HG02610 (cell line): ENCODE measurements around the gene NSMF.

Experiments used
- ATAC-seq: cut with Tn5 transposase; IDR thresholded peaks from one replicate; pipeline ENCODE4 v1.9.1; 2021; ENCODE audit warnings: mild to moderate bottlenecking, moderate library complexity; ENCODE audit not compliant: unreplicated experiment

Gene NSMF

DNA sequence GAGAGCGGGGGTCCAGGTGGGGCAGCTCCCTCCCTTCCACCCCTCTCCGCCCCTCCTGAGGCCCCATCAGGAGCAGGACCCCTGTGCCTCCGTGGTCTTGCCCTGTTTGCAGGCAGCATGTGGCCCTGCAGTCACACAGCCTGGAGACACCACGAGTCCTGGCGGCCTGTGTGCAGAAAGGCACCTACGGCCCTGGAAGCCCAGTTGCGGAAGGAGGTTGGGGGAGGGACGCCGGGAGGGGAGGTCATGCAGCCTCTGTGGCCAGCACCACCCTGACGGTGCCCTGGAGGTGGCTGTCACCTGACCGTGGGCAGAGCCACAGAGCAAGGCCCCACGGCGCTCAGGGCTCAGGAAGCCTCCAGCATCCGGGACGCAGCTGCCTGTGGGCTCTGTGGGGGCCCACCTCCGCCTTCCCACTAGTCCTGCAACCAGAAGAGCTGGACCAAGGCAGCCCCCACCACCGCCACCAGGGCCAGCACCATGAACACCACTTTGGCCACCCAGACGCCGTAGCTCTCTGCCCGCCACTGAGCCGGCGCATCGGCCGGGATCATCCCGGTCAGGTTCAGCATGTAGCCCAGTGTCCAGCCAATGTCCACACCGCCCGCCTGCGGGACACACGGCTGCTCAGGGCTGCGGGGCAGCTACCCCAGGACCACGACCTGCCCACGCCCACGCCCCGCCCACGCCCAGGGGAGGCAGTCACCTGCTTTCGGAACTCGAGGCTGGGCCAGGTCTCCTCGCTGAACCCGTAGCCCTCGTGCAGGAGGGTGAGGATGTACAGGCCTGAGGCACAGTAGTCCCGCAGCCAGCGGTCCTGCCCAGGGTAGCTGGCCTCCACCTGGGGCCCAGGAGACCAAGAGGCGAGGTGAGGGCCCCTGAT, 24.4 kb downstream of the NSMF start:
- no peak for ATAC-seq

GRCh38 chr9:137433916-137434431, 25.2 kb downstream of the NSMF start:
- no peak for ATAC-seq

GRCh38 chr9:137433349-137433915, 25.7 kb downstream of the NSMF start:
- no peak for ATAC-seq

DNA sequence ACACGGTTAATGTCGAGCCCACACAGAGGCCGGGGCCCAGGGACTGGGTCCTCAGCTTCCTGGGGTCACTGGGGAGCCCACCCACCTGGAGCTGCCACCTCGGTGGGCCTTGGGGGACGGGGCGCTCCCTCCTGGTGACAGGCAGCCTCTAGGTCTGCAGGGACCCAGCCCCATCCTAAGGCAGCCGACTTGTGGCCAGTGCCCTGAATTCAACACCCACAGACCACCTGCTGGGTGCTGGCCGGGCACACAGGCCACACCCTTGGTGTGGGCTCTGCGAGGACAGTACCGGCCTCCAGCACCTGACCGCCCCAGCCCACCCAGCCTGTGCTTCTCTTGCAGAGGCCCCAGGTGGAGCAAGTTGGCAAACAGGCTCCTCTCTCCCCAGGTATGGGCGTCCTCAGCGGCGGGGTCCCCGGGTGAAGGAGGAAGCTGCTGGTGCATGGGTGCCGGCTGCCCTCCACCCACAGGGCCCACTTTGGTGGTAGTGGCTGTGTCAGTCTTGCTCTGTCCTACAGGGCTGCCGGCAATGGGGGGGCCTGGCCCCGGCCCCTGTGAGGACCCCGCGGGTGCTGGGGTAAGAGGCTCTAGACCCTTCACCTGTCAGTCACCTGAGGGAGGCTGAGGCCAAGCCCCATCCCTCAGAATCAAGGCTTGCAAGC, 26.3 kb downstream of the NSMF start:
- ATAC-seq, result no peak

DNA sequence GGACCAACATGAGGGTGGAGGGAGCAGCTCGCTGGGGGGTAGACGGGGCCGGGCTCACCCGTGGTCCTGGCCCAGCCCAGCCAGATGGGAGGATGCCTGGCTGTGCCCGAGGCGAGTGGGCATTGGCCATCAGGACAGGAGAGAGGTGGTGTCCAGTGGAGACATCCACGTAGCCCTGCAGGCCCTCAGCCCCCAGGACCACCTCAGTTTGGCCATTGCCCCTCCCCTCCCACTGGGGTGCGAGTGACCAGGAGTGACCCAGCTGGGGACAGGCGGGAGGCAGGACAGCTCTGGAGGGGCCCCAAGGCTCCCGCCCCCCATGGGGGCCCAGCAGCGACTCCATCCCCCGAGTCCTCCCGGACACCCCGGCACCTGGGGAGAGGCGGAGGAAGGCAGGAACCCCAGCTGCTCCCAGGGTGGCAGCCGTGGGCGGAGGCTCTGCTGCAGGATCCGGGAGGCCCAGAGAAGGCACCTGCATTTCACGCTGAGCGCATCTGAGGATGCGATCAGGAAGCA, 27.7 kb downstream of the NSMF start:
- ATAC-seq, result no peak

GRCh38 chr9:137430723-137431415, 28.3 kb downstream of the NSMF start:
- ATAC-seq, result no peak

- no peak for ATAC-seq
Observed at GRCh38 chr9:137429974-137430722, 29.0 kb downstream of the NSMF start.

DNA sequence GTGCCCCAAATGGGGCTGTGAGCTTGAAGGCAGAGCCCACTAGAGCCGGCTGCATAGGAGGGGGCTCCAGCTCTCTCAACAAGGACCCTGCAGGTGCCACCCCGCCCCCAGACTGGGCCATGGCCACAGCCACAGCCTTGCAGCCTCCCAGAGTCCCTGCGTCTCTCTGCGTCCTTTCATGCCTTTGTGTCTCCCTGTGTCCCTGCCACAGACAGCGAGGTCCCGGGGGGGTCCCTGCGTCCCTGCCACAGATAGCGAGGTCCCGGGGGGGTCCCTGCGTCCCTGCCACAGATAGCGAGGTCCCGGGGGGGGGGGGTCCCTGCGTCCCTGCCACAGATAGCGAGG, 29.6 kb downstream of the NSMF start:
- no peak for ATAC-seq

DNA sequence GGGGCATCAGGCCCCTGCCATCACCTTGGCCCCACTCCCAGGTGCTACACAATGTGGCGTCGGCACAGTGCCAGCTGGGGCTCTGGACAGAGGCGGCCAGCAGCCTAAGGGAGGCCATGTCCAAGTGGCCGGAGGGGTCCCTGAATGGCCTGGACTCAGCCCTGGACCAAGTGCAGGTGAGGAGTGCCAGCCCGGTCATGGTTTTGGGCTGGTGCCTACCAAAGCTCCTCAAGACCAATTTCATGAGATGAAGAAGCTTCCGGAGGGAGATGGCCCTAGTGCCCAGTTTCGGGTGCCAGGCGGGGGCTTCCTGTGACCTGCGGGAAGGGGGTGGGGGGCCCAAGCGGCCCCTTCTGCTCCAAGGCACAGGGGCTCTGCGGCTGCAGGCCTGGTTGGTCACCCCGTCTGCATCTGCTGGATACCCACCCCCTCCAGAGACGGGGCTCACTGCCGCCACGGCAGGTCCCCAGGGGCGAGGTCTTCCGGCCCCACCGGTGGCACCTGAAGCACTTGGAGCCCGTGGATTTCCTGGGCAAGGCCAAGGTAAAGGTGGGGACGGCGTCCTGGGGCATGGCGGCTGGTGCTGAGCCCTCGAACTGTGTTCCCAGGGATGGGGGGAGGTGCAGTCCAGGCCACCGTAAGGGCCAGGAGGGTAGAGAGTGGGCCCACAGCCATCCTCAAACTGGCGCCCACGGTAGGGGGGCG, 30.1 kb downstream of the NSMF start:
- no peak for ATAC-seq

- no peak for ATAC-seq
Observed at GRCh38 chr9:137428311-137428630, 30.9 kb downstream of the NSMF start.

GRCh38 chr9:137427454-137428310, 31.5 kb downstream of the NSMF start:
- no peak for ATAC-seq

DNA sequence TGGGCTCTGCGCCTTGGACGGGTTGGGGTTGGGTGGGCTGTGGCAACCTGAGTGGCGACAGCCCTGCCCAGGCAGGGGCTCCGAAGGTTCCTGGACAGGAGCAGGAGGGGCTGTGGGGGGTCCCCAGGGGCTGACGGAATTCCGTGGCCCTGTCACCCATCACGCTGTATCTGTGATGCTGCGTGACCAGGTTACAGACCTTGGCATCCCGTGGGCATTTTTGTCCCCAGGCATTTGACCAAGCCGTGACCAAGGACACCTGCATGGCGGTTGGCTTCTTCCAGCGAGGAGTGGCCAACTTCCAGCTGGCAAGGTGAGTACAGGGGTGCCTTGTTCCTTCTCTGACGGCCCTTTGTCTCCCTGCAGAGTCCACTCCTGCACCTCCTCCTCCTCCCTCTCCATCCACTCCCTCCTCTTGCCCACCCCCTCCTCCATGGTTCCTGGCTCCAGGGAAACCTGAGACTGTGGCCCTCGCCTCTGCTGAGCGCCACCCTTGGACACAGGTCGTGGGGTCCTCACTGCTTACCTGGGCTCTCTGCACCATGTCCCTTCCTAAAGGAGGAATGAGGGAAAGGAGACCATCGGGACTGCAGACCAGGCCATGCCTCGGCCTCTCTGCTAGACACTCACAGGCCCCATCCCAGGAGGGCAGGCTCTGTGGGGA, 33.0 kb downstream of the NSMF start:
- no peak for ATAC-seq

DNA sequence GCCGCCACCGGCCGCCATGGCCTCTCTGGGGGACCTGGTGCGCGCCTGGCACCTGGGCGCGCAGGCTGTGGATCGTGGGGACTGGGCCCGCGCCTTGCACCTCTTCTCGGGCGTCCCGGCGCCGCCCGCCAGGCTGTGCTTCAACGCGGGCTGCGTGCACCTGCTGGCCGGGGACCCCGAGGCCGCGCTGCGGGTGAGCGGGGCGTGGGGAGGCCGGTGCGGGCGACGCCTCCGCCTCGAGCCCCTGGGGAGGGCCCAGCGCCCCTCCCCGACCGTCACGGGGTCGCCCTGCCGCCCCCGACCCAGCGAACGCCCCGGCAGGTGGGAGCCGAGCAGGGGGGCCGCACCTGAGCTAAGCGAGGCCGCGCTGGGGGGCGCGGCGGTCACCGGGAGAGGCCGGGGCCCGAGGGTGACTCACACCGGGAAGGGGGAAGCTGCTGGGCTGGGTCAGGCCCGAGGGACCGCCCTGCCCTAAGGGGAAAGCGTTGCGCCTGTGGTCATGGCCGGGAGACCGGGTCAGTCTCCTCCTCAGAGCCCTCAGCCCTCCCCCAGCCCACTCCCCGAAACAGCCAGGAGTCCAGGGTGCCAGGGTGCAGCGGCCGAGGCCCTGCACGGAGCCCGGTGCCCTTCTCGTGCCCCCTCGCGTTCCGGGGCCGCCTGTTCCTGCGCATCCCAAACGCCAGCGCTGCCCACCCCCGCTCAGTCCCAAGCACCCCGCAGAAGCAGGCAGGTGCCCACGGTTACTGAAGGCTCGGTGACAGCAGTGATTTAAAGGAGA, 35.4 kb downstream of the NSMF start:
- ATAC-seq, result peak; percentile 20

DNA sequence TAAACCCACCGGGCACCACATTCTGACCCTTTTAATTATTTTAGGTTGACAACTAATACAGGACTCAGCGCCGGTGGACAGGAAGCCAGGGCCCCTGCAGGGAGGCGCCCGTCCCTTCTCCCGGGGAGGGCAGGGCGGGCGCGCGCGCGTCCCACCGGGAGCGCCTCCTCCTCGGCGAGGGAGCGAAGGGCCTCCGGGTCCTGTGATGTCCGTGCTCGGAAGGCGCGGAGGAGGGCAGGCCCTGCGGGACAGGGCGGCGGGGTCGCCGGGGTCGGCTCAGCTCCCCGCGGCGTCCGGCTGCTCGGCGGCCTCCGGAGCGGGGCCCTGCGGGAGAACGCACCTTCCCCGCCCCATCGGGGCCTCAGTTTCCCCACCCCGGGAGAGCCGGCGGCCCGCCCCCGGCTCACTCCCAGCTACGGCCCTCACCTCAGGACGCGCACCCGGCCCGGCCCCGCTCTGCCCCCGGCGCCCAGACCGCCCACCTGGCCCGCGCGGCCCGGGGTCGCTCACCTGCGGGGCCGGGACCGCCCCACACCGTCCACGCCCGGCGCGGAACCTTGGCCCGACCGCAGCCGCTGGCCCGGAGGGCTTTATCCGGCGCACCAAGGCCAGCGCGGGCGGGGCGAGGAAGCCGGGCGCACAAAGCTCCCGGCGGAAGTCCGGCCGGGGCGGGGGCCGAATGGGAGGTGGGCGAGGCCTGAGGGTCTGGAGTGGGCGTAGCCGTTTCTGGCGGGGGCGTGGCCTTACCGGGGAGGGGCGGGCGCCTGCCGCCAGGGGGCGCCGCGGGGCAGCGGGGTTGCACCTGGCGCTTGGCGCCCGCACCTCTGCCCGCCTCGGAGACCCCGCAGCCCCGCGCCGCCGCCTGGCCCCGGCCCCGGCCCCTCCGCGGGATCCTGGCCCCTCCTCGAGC, 36.3 kb downstream of the NSMF start, which contains the start of the genes EXD3 and NOXA1:
EXD3 (minus strand) TSS at position 559 of the 910 bp plus-strand sequence. CDS start 27,805 bp downstream, outside the sequence.
NOXA1 (plus strand) TSS at position 790 of the 910 bp plus-strand sequence. CDS start 137 bp downstream, outside the sequence.
- peak; percentile 77 for ATAC-seq

- no peak for ATAC-seq
Observed at GRCh38 chr9:137421838-137422603, 37.1 kb downstream of the NSMF start.
